Activated B cell treated with CpG ODN at 0.5 μM for 24 hours (primary cell): ENCODE results near the gene TBC1D14. TPM values are rescaled to one million over a fixed set of nuclear protein-coding genes. Genes with fewer than 3 reads are reported as not detected.
"Not testable (repeated sequence)": the region's sequence is repeated elsewhere in the genome, so short reads cannot be mapped to it uniquely, and the experiment has no call there.

ENCODE experiments used
- ATAC-seq: fragments of 200-7000 bp; cut with Tn5 transposase; one replicate; pipeline ENCODE4 v1.10.0; 2021; ENCODE audit warnings: low read depth, mild to moderate bottlenecking, moderate library complexity
- CTCF ChIA-PET: fragments of 350-600 bp; sonication (Branson Sonifier 250); formaldehyde crosslinking; loops from one replicate; lab custom pipeline; 2021; ENCODE audit warnings: antibody characterized with exemption; lab: Charles Lee
- POLR2A ChIA-PET: fragments of 350-600 bp; sonication (Branson Sonifier 250); formaldehyde crosslinking; loops from one replicate; lab custom pipeline; 2021; ENCODE audit warnings: antibody characterized with exemption; lab: Charles Lee
- DNase-seq: peaks from one replicate; pipeline ENCODE4 v3.0.0; 2022
- H3K27ac Mint-ChIP-seq: one replicate; pipeline ENCODE4 v1.8.0; 2020; ENCODE audit warnings: mixed read lengths
- H3K27me3 Mint-ChIP-seq: one replicate; pipeline ENCODE4 v1.8.0; 2021; ENCODE audit warnings: mixed read lengths
- H3K36me3 Mint-ChIP-seq: one replicate; pipeline ENCODE4 v1.8.0; 2021; ENCODE audit warnings: low read depth, mixed read lengths
- H3K4me1 Mint-ChIP-seq: one replicate; pipeline ENCODE4 v1.8.0; 2021; ENCODE audit warnings: mixed read lengths
- H3K4me3 Mint-ChIP-seq: one replicate; pipeline ENCODE4 v1.8.0; 2020; ENCODE audit warnings: mild to moderate bottlenecking, mixed read lengths
- H3K9me3 Mint-ChIP-seq: one replicate; pipeline ENCODE4 v1.8.0; 2020; ENCODE audit warnings: mixed read lengths
- intact Hi-C: fragments of 100-400 bp; cut with micrococcal nuclease; formaldehyde crosslinking; loops from one replicate; pipeline ENCODE4 v1.15.1; 2024
- total RNA-seq: library from RNA; stranded (reverse); gene quantifications from 2 replicates; pipeline ENCODE4 v1.2.3, GENCODE V29; 2022
- TF ChIP-seq, protein P1 (sequence below): fragments of 200-600 bp; IDR thresholded peaks from one replicate; pipeline ENCODE4 v1.8.0; 2022; ENCODE audit warnings: antibody characterized with exemption, mild to moderate bottlenecking

The TBC1D14 gene
- total RNA-seq, 1 donor from 2014 or later = 35.1 TPM

DNA sequence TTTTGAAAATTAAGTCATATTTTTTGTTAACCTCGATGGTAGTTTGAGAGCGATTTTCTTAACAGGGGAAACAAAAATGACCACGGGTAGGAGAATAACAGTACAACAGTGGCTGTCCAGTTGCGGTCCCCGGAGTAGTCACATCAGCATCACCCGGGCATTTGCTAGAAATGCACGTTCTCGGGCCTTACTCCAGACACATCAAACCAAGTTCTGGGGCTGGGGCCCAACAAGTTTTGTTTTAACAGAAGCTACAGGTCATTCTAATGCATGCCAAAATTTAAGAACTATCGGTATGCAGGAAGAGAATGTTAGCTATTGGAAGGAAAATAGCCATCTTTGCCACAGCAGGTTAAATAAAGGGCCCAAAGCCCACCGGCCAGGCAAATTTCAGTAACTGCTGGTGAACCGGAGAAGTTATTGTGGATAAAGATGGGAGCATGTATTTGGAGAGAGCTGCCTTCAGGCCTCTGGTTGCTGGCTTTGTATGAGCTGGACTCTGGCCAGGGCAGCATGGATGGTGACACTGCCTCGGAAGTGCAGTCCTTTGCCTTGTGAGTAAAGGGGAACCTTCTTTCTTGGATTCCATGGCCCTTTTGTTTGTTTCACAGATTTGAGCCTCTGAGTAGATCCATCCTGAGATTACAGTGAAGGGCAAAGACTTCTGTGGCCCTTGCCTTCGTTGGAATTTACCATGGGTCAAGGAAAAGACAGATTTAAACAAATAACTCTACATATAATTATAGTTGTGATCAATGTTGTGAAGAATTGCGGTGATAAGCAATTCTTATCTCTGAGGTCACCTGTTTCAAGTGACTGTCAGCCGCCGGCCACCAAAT lies 62.1 kb downstream of the TBC1D14 start:
- intact Hi-C loops = no loop called here
- Mint-ChIP-seq H3K36me3 (peaks cover 25% of the 10 kb centered on the region), H3K4me1 (peaks cover 36% of the 10 kb centered on the region), H3K27ac (no peak overlapping the region), H3K4me3 (no peak overlapping the region), H3K9me3 (no peaks in the 10 kb centered on the region), H3K27me3 (no peaks in the 10 kb centered on the region)
- TF ChIP-seq, protein P1, sequence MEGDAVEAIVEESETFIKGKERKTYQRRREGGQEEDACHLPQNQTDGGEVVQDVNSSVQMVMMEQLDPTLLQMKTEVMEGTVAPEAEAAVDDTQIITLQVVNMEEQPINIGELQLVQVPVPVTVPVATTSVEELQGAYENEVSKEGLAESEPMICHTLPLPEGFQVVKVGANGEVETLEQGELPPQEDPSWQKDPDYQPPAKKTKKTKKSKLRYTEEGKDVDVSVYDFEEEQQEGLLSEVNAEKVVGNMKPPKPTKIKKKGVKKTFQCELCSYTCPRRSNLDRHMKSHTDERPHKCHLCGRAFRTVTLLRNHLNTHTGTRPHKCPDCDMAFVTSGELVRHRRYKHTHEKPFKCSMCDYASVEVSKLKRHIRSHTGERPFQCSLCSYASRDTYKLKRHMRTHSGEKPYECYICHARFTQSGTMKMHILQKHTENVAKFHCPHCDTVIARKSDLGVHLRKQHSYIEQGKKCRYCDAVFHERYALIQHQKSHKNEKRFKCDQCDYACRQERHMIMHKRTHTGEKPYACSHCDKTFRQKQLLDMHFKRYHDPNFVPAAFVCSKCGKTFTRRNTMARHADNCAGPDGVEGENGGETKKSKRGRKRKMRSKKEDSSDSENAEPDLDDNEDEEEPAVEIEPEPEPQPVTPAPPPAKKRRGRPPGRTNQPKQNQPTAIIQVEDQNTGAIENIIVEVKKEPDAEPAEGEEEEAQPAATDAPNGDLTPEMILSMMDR = no peak
- ATAC-seq (no peak), DNase-seq (no peak)
- ChIA-PET POLR2A (interaction anchor here (0.6 to 2.8 kb wide), 2 partner anchors 62 to 71 kb away, joined by 3 to 11 read pairs; partner anchors contain the start of genes TADA2B and TBC1D14), CTCF (interaction anchor here (1.0 kb wide), 1 partner anchor 100 kb away, joined by 3 read pairs; no protein-coding TSS in a partner anchor)

DNA sequence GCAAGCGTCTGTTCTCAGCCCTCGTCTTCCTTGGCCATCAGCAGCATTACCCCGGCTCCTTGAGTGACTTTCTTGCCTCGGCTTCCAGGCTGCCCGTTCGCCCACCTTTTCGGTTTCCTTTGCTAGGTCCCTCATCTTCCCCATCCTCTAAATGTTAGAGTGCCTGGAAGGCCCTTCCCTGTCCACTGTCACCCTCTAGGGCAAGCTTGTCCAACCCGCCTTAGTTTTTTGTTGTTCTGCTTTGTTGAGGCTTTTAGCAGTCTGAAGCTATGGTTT lies 62.7 kb downstream of the TBC1D14 start:
- H3K4me1 Mint-ChIP-seq = peaks cover 36% of the 10 kb centered on the region
- no peak overlapping the region for H3K27ac Mint-ChIP-seq
- no peak overlapping the region for H3K4me3 Mint-ChIP-seq
- peaks cover 22% of the 10 kb centered on the region for H3K36me3 Mint-ChIP-seq
- DNase-seq (no peak), ATAC-seq (no peak)
- TF ChIP-seq, protein P1 = no peak
- no peaks in the 10 kb centered on the region for H3K9me3 Mint-ChIP-seq
- ChIA-PET CTCF (no interaction called here), POLR2A (interaction anchor here (2.8 kb wide), 1 partner anchor 62 kb away, joined by 11 read pairs; the partner anchor contains the start of gene TBC1D14)
- no peaks in the 10 kb centered on the region for H3K27me3 Mint-ChIP-seq
- intact Hi-C loops = no loop called here

DNA sequence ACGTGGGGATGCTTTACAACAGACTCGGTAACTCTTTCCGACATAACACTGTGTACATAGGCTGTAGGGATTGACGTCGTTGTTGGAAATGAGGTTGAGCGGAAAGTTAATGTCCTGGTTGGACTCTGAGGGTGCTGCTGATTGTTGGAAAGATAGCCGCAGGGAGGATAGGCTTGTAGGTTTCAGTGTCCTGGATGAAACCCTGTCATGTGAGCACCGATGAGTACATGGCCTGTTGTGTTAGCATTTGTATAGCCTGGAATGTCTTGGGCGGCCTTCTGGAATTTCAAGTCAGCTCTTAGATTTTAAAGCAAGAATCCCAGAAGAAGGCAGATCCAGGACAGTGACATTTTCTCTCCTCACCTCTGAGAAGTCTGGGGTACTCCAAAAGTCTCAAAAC lies 63.3 kb downstream of the TBC1D14 start:
- POLR2A ChIA-PET = interaction anchor here (1.2 to 2.8 kb wide), 2 partner anchors 63 to 81 kb away, joined by 3 to 11 read pairs; partner anchors contain the start of gene TBC1D14
- CTCF ChIA-PET = interaction anchor here (1.9 to 2.9 kb wide), 4 partner anchors 9 to 98 kb away, joined by 5 to 47 read pairs (median 8); partner anchors contain the start of gene GRPEL1
- no peak overlapping the region for H3K4me3 Mint-ChIP-seq
- H3K27ac Mint-ChIP-seq = no peak overlapping the region
- intact Hi-C loops = no loop called here
- peaks cover 36% of the 10 kb centered on the region for H3K4me1 Mint-ChIP-seq
- TF ChIP-seq, protein P1 = no peak
- H3K9me3 Mint-ChIP-seq = no peaks in the 10 kb centered on the region
- H3K27me3 Mint-ChIP-seq = no peaks in the 10 kb centered on the region
- ATAC-seq (no peak), DNase-seq (no peak)
- H3K36me3 Mint-ChIP-seq = peaks cover 16% of the 10 kb centered on the region

DNA sequence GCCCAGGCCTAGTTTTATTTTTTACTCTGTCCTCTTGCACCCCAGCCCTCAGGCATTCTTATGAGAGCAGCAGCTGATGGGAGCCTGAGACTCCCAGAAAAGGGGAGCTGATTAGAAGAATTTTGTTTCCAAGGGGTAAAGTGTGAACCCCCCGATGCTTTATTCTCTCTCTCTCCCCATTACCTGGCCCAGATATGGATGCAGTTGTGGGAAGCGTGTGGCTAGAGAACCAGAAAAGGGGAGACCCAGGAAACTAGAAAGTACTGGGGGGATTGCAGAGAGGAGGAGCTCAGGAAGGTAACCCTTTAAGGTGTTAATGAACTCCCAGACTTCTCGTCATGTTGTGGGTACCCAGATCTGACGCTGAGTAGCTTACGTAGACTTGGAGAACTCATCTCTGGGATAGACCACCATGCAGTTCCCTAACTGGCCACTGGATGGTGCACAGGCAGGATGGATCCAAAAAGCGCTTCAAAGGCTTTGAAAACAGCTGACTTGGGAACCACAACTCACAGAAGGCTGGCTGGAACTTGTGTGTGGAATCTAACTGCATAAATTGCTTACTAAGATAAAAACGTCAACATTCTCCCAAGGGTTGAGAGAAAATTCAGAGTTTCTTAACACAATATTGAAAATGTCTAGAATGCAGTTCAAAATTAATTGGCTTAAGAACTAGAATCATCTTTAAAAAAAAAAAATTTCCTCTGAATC lies 64.7 kb downstream of the TBC1D14 start:
- H3K4me3 Mint-ChIP-seq = no peak overlapping the region
- intact Hi-C loops = loop anchor here (1.0 kb wide), 5 partner anchors 10 to 96 kb away; partner anchors contain the start of gene TADA2B

DNA sequence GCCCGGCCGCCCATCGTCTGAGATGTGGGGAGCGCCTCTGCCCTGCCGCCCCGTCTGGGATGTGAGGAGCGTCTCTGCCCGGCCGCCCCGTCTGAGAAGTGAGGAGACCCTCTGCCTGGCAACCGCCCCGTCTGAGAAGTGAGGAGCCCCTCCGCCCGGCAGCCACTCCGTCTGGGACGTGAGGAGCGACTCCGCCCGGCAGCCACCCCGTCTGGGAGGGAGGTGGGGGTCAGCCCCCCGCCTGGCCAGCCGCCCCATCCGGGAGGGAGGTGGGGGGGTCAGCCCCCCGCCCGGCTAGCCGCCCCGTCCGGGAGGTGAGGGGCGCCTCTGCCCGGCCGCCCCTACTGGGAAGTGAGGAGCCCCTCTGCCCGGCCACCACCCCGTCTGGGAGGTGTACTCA lies 68.2 kb downstream of the TBC1D14 start:
- intact Hi-C loops, ATAC-seq, H3K27me3 Mint-ChIP-seq, DNase-seq, H3K36me3 Mint-ChIP-seq, H3K4me1 Mint-ChIP-seq, H3K4me3 Mint-ChIP-seq, H3K27ac Mint-ChIP-seq, POLR2A ChIA-PET, CTCF ChIA-PET, H3K9me3 Mint-ChIP-seq: not testable (repeated sequence)

More for the DNA sequence above, 64.7 kb downstream of the TBC1D14 start:
- CTCF ChIA-PET = interaction anchor here (0.6 to 2.9 kb wide), 18 partner anchors 9 to 265 kb away, joined by 3 to 47 read pairs (median 4); partner anchors contain the start of genes GRPEL1, MRFAP1L1 and TADA2B
- DNase-seq (peak; percentile 66), ATAC-seq (peak; percentile 95)
- Mint-ChIP-seq H3K9me3 (no peaks in the 10 kb centered on the region), H3K4me1 (peaks cover 32% of the 10 kb centered on the region), H3K36me3 (peaks cover 7% of the 10 kb centered on the region), H3K27me3 (no peaks in the 10 kb centered on the region), H3K27ac (no peak overlapping the region)
- POLR2A ChIA-PET = interaction anchor here (0.7 to 2.8 kb wide), 7 partner anchors 9 to 94 kb away, joined by 3 to 11 read pairs (median 6); partner anchors contain the start of genes GRPEL1 and TBC1D14
- TF ChIP-seq, protein P1 = peak; percentile 39
